Endothelial cell of umbilical vein (primary cell): ENCODE data around the gene CDC45.

Source experiments
- CTCF ChIP-seq, 2 donors: IDR thresholded peaks; 1 replicate in 1 of 2; 2 replicates in 1 of 2; pipeline ENCODE4 v1.5.1; 2011; ENCODE audit warnings: low read length in 2 of 2, mild to moderate bottlenecking in 2 of 2, moderate library complexity in 2 of 2, control low read depth in 1 of 2, inconsistent platforms in 1 of 2, low read depth in 1 of 2; ENCODE audit not compliant: insufficient read depth in 1 of 2; ENCODE audit errors: extremely low read depth in 1 of 2
- EZH2 ChIP-seq: IDR thresholded peaks from 2 replicates; pipeline ENCODE4 v1.6.1; 2012; ENCODE audit warnings: borderline replicate concordance, low read depth, mild to moderate bottlenecking, moderate library complexity, low read length, inconsistent platforms; ENCODE audit not compliant: severe bottlenecking
- FOS ChIP-seq: IDR thresholded peaks from 2 replicates; pipeline ENCODE4 v1.6.1; 2011; ENCODE audit warnings: mild to moderate bottlenecking, low read length, moderate library complexity, borderline replicate concordance; ENCODE audit not compliant: insufficient read depth
- JUN ChIP-seq: IDR thresholded peaks from 2 replicates; pipeline ENCODE4 v1.6.1; 2011; ENCODE audit warnings: borderline replicate concordance, low read depth; ENCODE audit not compliant: insufficient read length, insufficient read depth
- MAX ChIP-seq: IDR thresholded peaks from 2 replicates; pipeline ENCODE4 v1.6.1; 2011; ENCODE audit not compliant: insufficient read depth, insufficient read length
- MYC ChIP-seq: IDR thresholded peaks from one replicate; pipeline ENCODE4 v1.6.1; 2011; ENCODE audit warnings: mild to moderate bottlenecking, low read depth, low read length
- POLR2A ChIP-seq: IDR thresholded peaks from 2 replicates; pipeline ENCODE4 v1.6.1; 2012; ENCODE audit warnings: low read depth, mild to moderate bottlenecking, control low read depth, low read length
- POLR2AphosphoS5 ChIP-seq: IDR thresholded peaks from 2 replicates; pipeline ENCODE4 v1.6.1; 2012; ENCODE audit warnings: low read depth, mild to moderate bottlenecking, control low read depth, low read length, moderate library complexity; ENCODE audit not compliant: insufficient read depth

GRCh38 chr22:19450363-19451175 is 29.2 kb upstream of the CDC45 start:
- TF ChIP-seq MYC (no peak), CTCF (IDR thresholded peaks at IDR 0.05; ENCODE audit: extremely low read depth in 1 of 2, insufficient read depth in 1 of 2, low read depth in 1 of 2, low read length in 2 of 2) (no peak), POLR2A (no peak), EZH2 (no peak), POLR2AphosphoS5 (no peak), JUN (no peak), FOS (no peak), MAX (no peak)
